OCI-LY7 (cell line): ENCODE measurements around the gene NT5M. TPM values are rescaled to one million over a fixed set of nuclear protein-coding genes. Genes with fewer than 3 reads are reported as not detected.

Experiments used
- BruUV-seq: library from RNA; stranded (reverse); fragments of 400-500 nt; replicated peaks from 2 replicates; lab custom pipeline; 2021; lab: Mats Ljungman, UMichigan
- CTCF ChIA-PET: fragments of 300-600 bp; sonication (Branson Sonifier 250); formaldehyde crosslinking; loops from one replicate; lab custom pipeline; 2022; ENCODE audit warnings: antibody characterized with exemption; ENCODE audit not compliant: unreplicated experiment; lab: Charles Lee
- POLR2A ChIA-PET: fragments of 300-600 bp; sonication (Branson Sonifier 250); formaldehyde crosslinking; loops from one replicate; lab custom pipeline; 2022; ENCODE audit warnings: antibody characterized with exemption; lab: Charles Lee
- DNase-seq: peaks from one replicate; pipeline ENCODE4 v3.0.0-alpha.2; 2015; ENCODE audit warnings: low spot score
- H2AFZ ChIP-seq: fragments of 200-600 bp; sonication (generic), shearing (Covaris generic); 2 replicates; pipeline ENCODE4 v1.6.1; 2014; ENCODE audit warnings: mild to moderate bottlenecking, antibody characterized with exemption, low read length, moderate library complexity
- H3K27ac ChIP-seq: fragments of 200-600 bp; sonication (generic); 2 replicates; pipeline ENCODE4 v1.5.1; 2014; ENCODE audit warnings: mixed run types, low read depth, mild to moderate bottlenecking, moderate library complexity, low read length, inconsistent platforms; ENCODE audit not compliant: poor library complexity, severe bottlenecking
- H3K36me3 ChIP-seq: fragments of 200-600 bp; sonication (generic); 2 replicates; pipeline ENCODE4 v1.6.1; 2014; ENCODE audit warnings: mild to moderate bottlenecking, antibody characterized with exemption, low read length, moderate library complexity, mixed read lengths; ENCODE audit not compliant: insufficient read depth
- H3K4me1 ChIP-seq: fragments of 200-600 bp; sonication (generic); 2 replicates; pipeline ENCODE4 v1.5.1; 2014; ENCODE audit warnings: mild to moderate bottlenecking, low read length; ENCODE audit not compliant: insufficient read depth, poor library complexity, severe bottlenecking
- H3K4me2 ChIP-seq: fragments of 200-600 bp; sonication (generic); 2 replicates; pipeline ENCODE4 v1.6.1; 2014; ENCODE audit warnings: mild to moderate bottlenecking, low read length
- H3K4me3 ChIP-seq: fragments of 200-600 bp; sonication (generic); 2 replicates; pipeline ENCODE4 v1.5.1; 2014; ENCODE audit warnings: mild to moderate bottlenecking, low read depth, low read length; ENCODE audit not compliant: poor library complexity, severe bottlenecking
- H3K79me2 ChIP-seq: fragments of 200-600 bp; sonication (generic); 2 replicates; pipeline ENCODE4 v1.6.1; 2016; ENCODE audit warnings: low read depth, mild to moderate bottlenecking, low read length, moderate library complexity, mixed read lengths; ENCODE audit not compliant: insufficient read depth
- H3K9me2 ChIP-seq: fragments of 200-600 bp; sonication (generic); 2 replicates; pipeline ENCODE4 v1.6.1; 2016; ENCODE audit warnings: mild to moderate bottlenecking, low read length, mixed read lengths; ENCODE audit not compliant: insufficient read depth
- H3K9me3 ChIP-seq: fragments of 200-600 bp; sonication (generic); 2 replicates; pipeline ENCODE4 v1.6.1; 2014; ENCODE audit warnings: mild to moderate bottlenecking, mixed run types, low read length, mixed read lengths
- H4K20me1 ChIP-seq: fragments of 200-600 bp; sonication (generic); 2 replicates; pipeline ENCODE4 v1.6.1; 2014; ENCODE audit warnings: mild to moderate bottlenecking, antibody characterized with exemption, low read length, moderate library complexity, mixed read lengths; ENCODE audit not compliant: insufficient read depth
- CTCF ChIP-seq: fragments of 200-600 bp; sonication (generic); conservative IDR thresholded peaks from 2 replicates; pipeline ENCODE4 v1.5.1; 2014; ENCODE audit warnings: mild to moderate bottlenecking, antibody characterized with exemption, low read length, moderate library complexity, mixed read lengths
- EZH2phosphoT487 ChIP-seq: fragments of 200-600 bp; sonication (generic); IDR thresholded peaks from 2 replicates; pipeline ENCODE4 v1.6.1; 2018; ENCODE audit warnings: low read depth, borderline replicate concordance, mild to moderate bottlenecking, mixed run types, antibody characterized with exemption, low read length, moderate library complexity, mixed read lengths
- intact Hi-C: fragments of 100-400 bp; cut with micrococcal nuclease; formaldehyde crosslinking; loops from one replicate; pipeline ENCODE4 v1.10.0; 2022; ENCODE audit not compliant: unreplicated experiment
- total RNA-seq, 2 experiments: library from RNA; depleted of rRNA in 1 of 2; stranded (reverse); fragments of >200 nt in 1 of 2; shearing (Covaris generic) in 1 of 2; gene quantifications; 2 replicates each; pipeline ENCODE4 v1.2.3, GENCODE V29; 2014 to 2022

NT5M gene
- total RNA-seq, 2 experiments from 2014 or later: 8.2 to 14.0 TPM

DNA sequence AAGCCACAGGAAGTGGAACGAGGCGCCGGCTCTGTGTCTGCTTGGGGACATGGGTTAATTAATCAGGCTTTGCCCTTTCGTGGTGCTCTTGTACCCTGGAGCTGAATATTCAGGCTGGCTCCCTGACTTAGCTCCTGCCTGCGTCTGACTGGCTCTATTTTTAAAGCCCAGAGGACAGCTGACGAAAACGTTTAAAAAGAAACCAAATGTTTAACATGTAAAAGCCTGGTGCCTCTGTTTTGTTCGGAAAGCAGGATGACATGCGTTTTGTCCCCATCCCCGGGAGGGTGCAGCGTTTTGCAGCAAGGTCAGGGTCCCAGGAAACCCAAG is 61.1 kb downstream of the NT5M start:
- BruUV-seq: no TSS peak
- Histone ChIP-seq H3K4me2 (no peak overlapping the region), H4K20me1 (no peaks in the 10 kb centered on the region), H3K9me2 (no peaks in the 10 kb centered on the region), H2AFZ (no peak overlapping the region), H3K79me2 (no peaks in the 10 kb centered on the region), H3K9me3 (0 out of 2 replicates have a peak, but pooled peaks cover 8% of the 10 kb centered on the region), H3K36me3 (no peaks in the 10 kb centered on the region), H3K4me3 (no peak overlapping the region), H3K4me1 (no peaks in the 10 kb centered on the region), H3K27ac (no peak overlapping the region)
- intact Hi-C loops: no loop called here
- ChIA-PET CTCF (no interaction called here), POLR2A (no interaction called here)
- TF ChIP-seq EZH2phosphoT487: no peak
- TF ChIP-seq CTCF: no peak
- no peak for DNase-seq

DNA sequence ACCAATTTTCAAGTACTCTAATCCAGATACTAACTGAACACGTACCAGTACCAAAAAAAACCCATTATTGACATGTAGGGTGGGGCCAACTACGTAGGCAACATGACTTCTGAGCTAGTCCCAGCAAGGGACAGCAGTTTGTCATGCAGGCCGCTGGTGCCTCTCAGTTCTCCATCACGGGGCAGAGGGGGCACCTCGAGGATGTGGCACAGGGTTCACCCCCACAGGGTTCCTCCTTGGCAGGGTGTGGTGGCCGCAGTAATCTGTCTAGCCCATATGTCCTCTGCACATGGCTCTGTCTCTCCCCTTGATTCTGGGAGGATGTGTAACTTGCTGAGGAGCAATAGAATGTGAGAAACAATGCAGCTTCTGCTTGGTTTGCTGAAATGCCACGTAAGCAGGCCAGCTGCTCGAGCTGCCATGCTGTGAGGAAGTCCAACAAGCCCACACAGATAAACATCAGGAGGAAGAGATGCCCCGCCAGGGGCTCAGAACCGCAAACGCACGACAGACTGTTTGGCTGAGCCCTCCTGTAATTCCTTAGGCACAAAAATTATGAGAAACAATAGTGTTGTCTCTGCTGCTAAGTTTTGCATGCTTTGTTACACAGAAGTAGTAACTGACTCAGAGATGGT is 62.4 kb downstream of the NT5M start:
- H3K36me3 ChIP-seq: no peaks in the 10 kb centered on the region
- H3K79me2 ChIP-seq: no peaks in the 10 kb centered on the region
- POLR2A ChIA-PET: interaction anchor here (0.6 kb wide), 1 partner anchor 75 kb away, joined by 3 read pairs; no protein-coding TSS in a partner anchor
- CTCF ChIA-PET: no interaction called here
- TF ChIP-seq CTCF: no peak
- TF ChIP-seq EZH2phosphoT487: no peak
- intact Hi-C loops: no loop called here
- no peak overlapping the region for H2AFZ ChIP-seq
- H3K4me2 ChIP-seq: no peak overlapping the region
- no TSS peak for BruUV-seq
- H3K9me2 ChIP-seq: no peaks in the 10 kb centered on the region
- no peaks in the 10 kb centered on the region for H3K4me1 ChIP-seq
- H3K4me3 ChIP-seq: no peak overlapping the region
- no peaks in the 10 kb centered on the region for H4K20me1 ChIP-seq
- no peak overlapping the region for H3K27ac ChIP-seq
- H3K9me3 ChIP-seq: 0 out of 2 replicates have a peak, but pooled peaks cover 1% of the 10 kb centered on the region
- DNase-seq: no peak

DNA sequence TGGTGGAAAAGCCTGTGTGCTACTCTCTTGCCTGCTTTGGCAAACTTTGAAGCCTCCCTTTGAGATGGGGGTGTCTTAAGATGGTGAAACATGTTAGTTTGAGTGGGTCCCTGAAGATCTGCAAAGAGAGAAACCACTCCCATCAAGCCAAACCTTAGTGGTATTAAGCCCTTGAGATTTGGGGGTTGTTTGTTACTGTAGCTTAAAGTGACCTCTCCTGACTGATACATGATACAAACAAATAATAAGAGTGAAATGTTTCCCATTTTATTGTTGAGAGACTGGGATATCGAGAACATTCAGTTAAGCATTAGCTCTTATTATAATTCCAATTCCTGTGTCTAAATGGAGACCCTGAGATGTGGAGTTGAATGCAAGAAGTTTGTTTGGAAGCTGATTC is 63.1 kb downstream of the NT5M start:
- no TSS peak for BruUV-seq
- no peak for DNase-seq
- no peak overlapping the region for H3K4me2 ChIP-seq
- no peaks in the 10 kb centered on the region for H3K9me2 ChIP-seq
- H3K27ac ChIP-seq: no peak overlapping the region
- intact Hi-C loops: no loop called here
- H2AFZ ChIP-seq: no peak overlapping the region
- H3K79me2 ChIP-seq: no peaks in the 10 kb centered on the region
- H3K4me1 ChIP-seq: no peaks in the 10 kb centered on the region
- TF ChIP-seq EZH2phosphoT487: no peak
- H3K4me3 ChIP-seq: no peak overlapping the region
- no peaks in the 10 kb centered on the region for H4K20me1 ChIP-seq
- ChIA-PET POLR2A (interaction anchor here (0.6 kb wide), 1 partner anchor 76 kb away, joined by 3 read pairs; no protein-coding TSS in a partner anchor), CTCF (no interaction called here)
- no peaks in the 10 kb centered on the region for H3K9me3 ChIP-seq
- no peaks in the 10 kb centered on the region for H3K36me3 ChIP-seq
